ENCODE results near the gene GPR55.

GPR55 gene

GRCh38 chr2:230904856-230905447, 20.1 kb downstream of the GPR55 start (continued):
- TF ChIP-seq ZBTB11 (tag by site-specific recombination; conservative IDR thresholded peaks at IDR 0.05; ENCODE audit: low read depth) (no peak), ZNF701 (tag by site-specific recombination; IDR thresholded peaks at IDR 0.05) (no peak), ZNF324 (tag by site-specific recombination; IDR thresholded peaks at IDR 0.05) (no peak), KLF9 (tag by site-specific recombination; IDR thresholded peaks at IDR 0.05; ENCODE audit: low read depth) (no peak), PRDM4 (tag by site-specific recombination; IDR thresholded peaks at IDR 0.05) (no peak), ZNF658 (tag by site-specific recombination; IDR thresholded peaks at IDR 0.05) (no peak), ZNF112 (tag by site-specific recombination; IDR thresholded peaks at IDR 0.05) (no peak), ZNF596 (tag by site-specific recombination; IDR thresholded peaks at IDR 0.05) (no peak), FEZF1 (tag by site-specific recombination; IDR thresholded peaks at IDR 0.05) (no peak)

- Histone ChIP-seq H3K9me3 (ENCODE audit: control insufficient read depth, insufficient read depth, low read depth, low read length) (no peaks in the 10 kb centered on the region), H3K27ac (ENCODE audit: extremely low read depth, low read depth, low read length) (no peak overlapping the region), H3K4me3 (ENCODE audit: low read depth, low read length) (no peak overlapping the region), H3K4me1 (ENCODE audit: control insufficient read depth, insufficient read depth, low read length) (no peaks in the 10 kb centered on the region), H3K36me3 (ENCODE audit: control insufficient read depth in 2 of 2, insufficient read depth in 1 of 2, low read length in 2 of 2) (no peaks in the 10 kb centered on the region)
- CTCF ChIA-PET, result interaction anchor here (0.6 to 4.3 kb wide), 4 partner anchors 10 to 84 kb away, joined by 4 to 55 read pairs (median 5); no protein-coding TSS in a partner anchor
- POLR2A ChIA-PET, result no interaction called here
- TF ChIP-seq ZNF121 (tag by site-specific recombination; IDR thresholded peaks at IDR 0.05) (no peak), ZSCAN30 (tag by site-specific recombination; IDR thresholded peaks at IDR 0.05) (no peak), ELK4 (IDR thresholded peaks at IDR 0.05; ENCODE audit: borderline replicate concordance, low read depth, low read length) (no peak), SCRT2 (tag by site-specific recombination; IDR thresholded peaks at IDR 0.05) (no peak), ZNF23 (tag by site-specific recombination; IDR thresholded peaks at IDR 0.05; ENCODE audit: borderline replicate concordance) (no peak), HOXC10 (CRISPR knock-in tag; IDR thresholded peaks at IDR 0.05) (no peak), HOXA7 (CRISPR knock-in tag; IDR thresholded peaks at IDR 0.05; ENCODE audit: borderline replicate concordance) (no peak), AEBP2 (tag by site-specific recombination; IDR thresholded peaks at IDR 0.05; ENCODE audit: borderline replicate concordance) (no peak), ZNF560 (tag by site-specific recombination; IDR thresholded peaks at IDR 0.05; ENCODE audit: borderline replicate concordance) (no peak), ZNF426 (tag by site-specific recombination; IDR thresholded peaks at IDR 0.05) (no peak), KLF16 (tag by site-specific recombination; IDR thresholded peaks at IDR 0.05) (no peak), SETDB1 (IDR thresholded peaks at IDR 0.05; ENCODE audit: insufficient read length, low read length) (no peak), ZNF624 (tag by site-specific recombination; IDR thresholded peaks at IDR 0.05) (no peak), ZSCAN5A (tag by site-specific recombination; IDR thresholded peaks at IDR 0.05) (no peak)
Measured at GRCh38 chr2:230903231-230904150, 21.6 kb downstream of the GPR55 start.
